ENCODE results near the gene GPC1.

DNA sequence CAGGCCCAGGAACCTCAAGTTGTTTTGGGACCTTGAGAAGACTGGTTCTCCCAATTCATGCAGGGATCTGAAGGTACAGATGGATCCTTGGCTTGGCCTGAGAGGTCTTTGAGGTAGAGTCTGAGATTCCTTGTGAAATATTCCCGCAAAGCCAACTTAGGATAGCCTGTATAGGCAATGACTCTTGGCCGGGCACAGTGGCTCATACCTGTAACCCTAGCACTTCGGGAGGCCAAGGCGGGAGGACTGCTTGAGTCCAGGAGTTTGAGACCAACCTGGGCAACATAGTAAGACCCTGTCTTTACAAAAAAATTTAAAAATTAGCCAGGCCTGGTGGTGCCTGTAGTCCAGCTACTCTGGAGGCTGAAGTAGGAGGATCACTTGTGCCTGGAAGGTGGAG lies 81.9 kb downstream of the GPC1 start:
- no peak for TF ChIP-seq ZNF274 (IDR thresholded peaks at IDR 0.05; ENCODE audit: low read depth, low read length)
- TF ChIP-seq YY1 (IDR thresholded peaks at IDR 0.05; ENCODE audit: insufficient read depth, insufficient read length), result no peak
- no peak for TF ChIP-seq SUZ12 (IDR thresholded peaks at IDR 0.05; ENCODE audit: extremely low read depth, insufficient read depth, insufficient read length)
